ENCODE measurements around the gene ATG2B.

DNA sequence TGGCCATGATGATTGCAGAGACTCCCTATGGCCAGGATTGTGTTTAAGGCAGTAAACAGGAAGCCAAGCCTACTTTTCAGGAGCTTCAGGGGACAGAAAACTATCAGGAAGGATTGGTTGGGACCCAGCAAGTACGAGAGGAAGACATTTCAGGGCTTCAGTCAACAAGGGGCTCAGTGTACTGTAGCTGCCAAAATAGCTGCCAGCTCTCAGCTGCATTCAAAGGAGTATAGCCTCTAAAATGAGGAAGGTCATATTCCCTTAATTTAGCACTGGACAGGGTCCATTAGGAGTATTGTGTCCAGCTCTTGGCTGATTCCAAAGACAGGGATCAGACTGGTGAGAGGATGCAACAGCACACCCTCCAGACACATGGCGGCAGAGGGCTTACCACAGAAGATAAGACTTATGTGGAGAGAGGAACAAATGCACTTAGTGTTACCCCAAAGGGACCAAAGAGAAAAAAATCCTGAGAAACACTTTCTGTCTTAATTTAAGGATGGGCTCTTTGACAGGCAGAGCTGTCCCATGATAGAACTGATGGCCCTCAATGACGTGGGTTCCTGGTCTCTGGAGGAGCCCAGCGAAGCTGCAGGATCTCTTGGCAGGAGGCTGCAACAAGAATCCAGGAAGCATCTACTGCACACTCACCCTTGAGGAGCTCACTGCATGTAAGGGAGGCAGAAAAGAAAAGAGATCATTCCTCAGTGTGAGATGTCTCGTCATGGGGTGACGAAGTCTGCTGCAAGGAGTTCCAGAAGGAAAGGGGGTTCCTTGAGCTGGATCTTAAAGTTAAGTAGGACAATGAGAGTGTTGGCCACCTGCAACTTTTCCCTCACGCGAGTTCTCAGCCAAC, 92.3 kb downstream of the ATG2B start:
- TF ChIP-seq USF2 (IDR thresholded peaks at IDR 0.05; ENCODE audit: low read depth, low read length) (no peak), CTCF (conservative IDR thresholded peaks at IDR 0.05; ENCODE audit: low read depth, low read length) (no peak), BHLHE40 (IDR thresholded peaks at IDR 0.05; ENCODE audit: low read depth, low read length) (no peak), RAD21 (IDR thresholded peaks at IDR 0.05; ENCODE audit: low read length) (no peak), POLR2A (IDR thresholded peaks at IDR 0.05; ENCODE audit: low read depth, low read length) (no peak), FOS (IDR thresholded peaks at IDR 0.05; ENCODE audit: low read depth, low read length) (no peak), MXI1 (IDR thresholded peaks at IDR 0.05; ENCODE audit: borderline replicate concordance, low read depth, low read length) (no peak), RFX5 (IDR thresholded peaks at IDR 0.05; ENCODE audit: low read depth, low read length) (no peak), ELK1 (IDR thresholded peaks at IDR 0.05; ENCODE audit: borderline replicate concordance, low read depth, low read length) (no peak), MAFK (IDR thresholded peaks at IDR 0.05; ENCODE audit: low read depth, low read length) (no peak), RCOR1 (IDR thresholded peaks at IDR 0.05; ENCODE audit: insufficient replicate concordance, low read length) (no peak), CHD1 (IDR thresholded peaks at IDR 0.05; ENCODE audit: low read depth, low read length) (no peak), SMC3 (IDR thresholded peaks at IDR 0.05; ENCODE audit: low read depth, low read length) (no peak)

Data from IMR-90 (cell line).